Activated CD4-positive, alpha-beta T cell treated with anti-CD3 and anti-CD28 coated beads, Interleukin-2, amount 10 ng/mL, durations not matched to agents 24 days and 14 days (primary cell): ENCODE measurements around the gene ACSL5. TPM values are rescaled to one million over a fixed set of nuclear protein-coding genes. Genes with fewer than 3 reads are reported as not detected.

Experiments used
- DNase-seq: peaks from one replicate; pipeline ENCODE4 v3.0.0; 2022
- H3K27ac Mint-ChIP-seq: one replicate; pipeline ENCODE4 v1.8.0; 2022; ENCODE audit warnings: mild to moderate bottlenecking, mixed read lengths
- H3K27me3 Mint-ChIP-seq: one replicate; pipeline ENCODE4 v1.8.0; 2022; ENCODE audit warnings: mixed read lengths
- H3K36me3 Mint-ChIP-seq: one replicate; pipeline ENCODE4 v1.8.0; 2022; ENCODE audit warnings: low read depth, mild to moderate bottlenecking, mixed read lengths
- H3K4me1 Mint-ChIP-seq: one replicate; pipeline ENCODE4 v1.8.0; 2021; ENCODE audit warnings: mixed read lengths
- H3K4me3 Mint-ChIP-seq: one replicate; pipeline ENCODE4 v1.8.0; 2022; ENCODE audit warnings: mild to moderate bottlenecking, moderate library complexity, mixed read lengths
- H3K9me3 Mint-ChIP-seq: one replicate; pipeline ENCODE4 v1.8.0; 2021; ENCODE audit warnings: mixed read lengths
- intact Hi-C: fragments of 100-400 bp; cut with micrococcal nuclease; formaldehyde crosslinking; loops from one replicate; pipeline ENCODE4 v1.15.1; 2023
- total RNA-seq: library from RNA; stranded (reverse); gene quantifications from 2 replicates; pipeline ENCODE4 v1.2.3, GENCODE V29; 2022

Gene ACSL5
- total RNA-seq, 1 donor from 2014 or later, result 48.6 TPM

- no peak for DNase-seq
- H3K36me3 Mint-ChIP-seq, result no peaks in the 10 kb centered on the region
- H3K27ac Mint-ChIP-seq, result no peak overlapping the region
- H3K4me3 Mint-ChIP-seq, result no peak overlapping the region
- H3K27me3 Mint-ChIP-seq, result peaks cover 3% of the 10 kb centered on the region
- no peaks in the 10 kb centered on the region for H3K9me3 Mint-ChIP-seq
- intact Hi-C loops, result no loop called here
- no peaks in the 10 kb centered on the region for H3K4me1 Mint-ChIP-seq
These were observed 30.7 kb upstream of the ACSL5 start for GRCh38 chr10:112343056-112343806.

- DNase-seq, result no peak
- H3K4me3 Mint-ChIP-seq, result no peak overlapping the region
- H3K27me3 Mint-ChIP-seq, result peaks cover 3% of the 10 kb centered on the region
- no peak overlapping the region for H3K27ac Mint-ChIP-seq
- intact Hi-C loops, result no loop called here
- no peaks in the 10 kb centered on the region for H3K36me3 Mint-ChIP-seq
- H3K9me3 Mint-ChIP-seq, result no peaks in the 10 kb centered on the region
- H3K4me1 Mint-ChIP-seq, result no peaks in the 10 kb centered on the region
These were observed 29.7 kb upstream of the ACSL5 start for GRCh38 chr10:112344261-112344660.

- H3K36me3 Mint-ChIP-seq, result no peaks in the 10 kb centered on the region
- H3K4me3 Mint-ChIP-seq, result no peak overlapping the region
- no peaks in the 10 kb centered on the region for H3K9me3 Mint-ChIP-seq
- no peak overlapping the region for H3K27ac Mint-ChIP-seq
- intact Hi-C loops, result no loop called here
- H3K4me1 Mint-ChIP-seq, result no peaks in the 10 kb centered on the region
- H3K27me3 Mint-ChIP-seq, result peaks cover 3% of the 10 kb centered on the region
- DNase-seq, result no peak
These were observed 28.7 kb upstream of the ACSL5 start for GRCh38 chr10:112345202-112345601.

- intact Hi-C loops, result no loop called here
- no peaks in the 10 kb centered on the region for H3K4me1 Mint-ChIP-seq
- H3K4me3 Mint-ChIP-seq, result no peak overlapping the region
- H3K36me3 Mint-ChIP-seq, result no peaks in the 10 kb centered on the region
- peaks cover 3% of the 10 kb centered on the region for H3K27me3 Mint-ChIP-seq
- H3K9me3 Mint-ChIP-seq, result no peaks in the 10 kb centered on the region
- H3K27ac Mint-ChIP-seq, result no peak overlapping the region
- DNase-seq, result no peak
These were observed 28.2 kb upstream of the ACSL5 start for GRCh38 chr10:112345743-112346142.

GRCh38 chr10:112346774-112347173 lies 27.1 kb upstream of the ACSL5 start:
- intact Hi-C loops, result no loop called here
- H3K27me3 Mint-ChIP-seq, result peaks cover 3% of the 10 kb centered on the region
- no peaks in the 10 kb centered on the region for H3K36me3 Mint-ChIP-seq
- H3K4me1 Mint-ChIP-seq, result no peaks in the 10 kb centered on the region
- H3K27ac Mint-ChIP-seq, result no peak overlapping the region
- no peaks in the 10 kb centered on the region for H3K9me3 Mint-ChIP-seq
- H3K4me3 Mint-ChIP-seq, result no peak overlapping the region
- DNase-seq, result no peak

- Mint-ChIP-seq H3K9me3 (no peaks in the 10 kb centered on the region), H3K4me3 (no peak overlapping the region)
- intact Hi-C loops, result no loop called here
These were observed 25.9 kb upstream of the ACSL5 start for GRCh38 chr10:112347709-112348671.

GRCh38 chr10:112348759-112349158 lies 25.2 kb upstream of the ACSL5 start:
- Mint-ChIP-seq H3K9me3 (no peaks in the 10 kb centered on the region), H3K27me3 (peaks cover 3% of the 10 kb centered on the region), H3K27ac (no peak overlapping the region), H3K4me3 (no peak overlapping the region), H3K36me3 (no peaks in the 10 kb centered on the region), H3K4me1 (no peaks in the 10 kb centered on the region)
- no peak for DNase-seq
- intact Hi-C loops, result no loop called here

More at GRCh38 chr10:112347709-112348671, 25.9 kb upstream of the ACSL5 start:
- no peak for DNase-seq
- H3K4me1 Mint-ChIP-seq, result no peaks in the 10 kb centered on the region
- H3K27me3 Mint-ChIP-seq, result peaks cover 3% of the 10 kb centered on the region
- H3K27ac Mint-ChIP-seq, result no peak overlapping the region
- H3K36me3 Mint-ChIP-seq, result no peaks in the 10 kb centered on the region

GRCh38 chr10:112349521-112350085 lies 24.3 kb upstream of the ACSL5 start:
- Mint-ChIP-seq H3K27me3 (peaks cover 3% of the 10 kb centered on the region), H3K4me1 (no peaks in the 10 kb centered on the region), H3K27ac (no peak overlapping the region), H3K4me3 (no peak overlapping the region), H3K9me3 (no peaks in the 10 kb centered on the region), H3K36me3 (no peaks in the 10 kb centered on the region)
- intact Hi-C loops, result no loop called here
- no peak for DNase-seq

GRCh38 chr10:112351146-112351545 lies 22.8 kb upstream of the ACSL5 start:
- Mint-ChIP-seq H3K27ac (no peak overlapping the region), H3K4me1 (no peaks in the 10 kb centered on the region), H3K27me3 (peaks cover 3% of the 10 kb centered on the region), H3K9me3 (no peaks in the 10 kb centered on the region), H3K36me3 (no peaks in the 10 kb centered on the region), H3K4me3 (no peak overlapping the region)
- no peak for DNase-seq
- intact Hi-C loops, result no loop called here

- no peak overlapping the region for H3K27ac Mint-ChIP-seq
- no peaks in the 10 kb centered on the region for H3K9me3 Mint-ChIP-seq
- no peak for DNase-seq
- no peak overlapping the region for H3K4me3 Mint-ChIP-seq
- peaks cover 3% of the 10 kb centered on the region for H3K27me3 Mint-ChIP-seq
- H3K4me1 Mint-ChIP-seq, result no peaks in the 10 kb centered on the region
- H3K36me3 Mint-ChIP-seq, result no peaks in the 10 kb centered on the region
- intact Hi-C loops, result no loop called here
These were observed 21.9 kb upstream of the ACSL5 start for GRCh38 chr10:112352044-112352443.

- intact Hi-C loops, result no loop called here
- no peaks in the 10 kb centered on the region for H3K4me1 Mint-ChIP-seq
These were observed 20.9 kb upstream of the ACSL5 start for GRCh38 chr10:112353046-112353445.

GRCh38 chr10:112356686-112357085 lies 17.2 kb upstream of the ACSL5 start:
- H3K9me3 Mint-ChIP-seq, result no peaks in the 10 kb centered on the region
- H3K4me3 Mint-ChIP-seq, result no peak overlapping the region
- H3K27ac Mint-ChIP-seq, result no peak overlapping the region
- intact Hi-C loops, result no loop called here
- no peaks in the 10 kb centered on the region for H3K4me1 Mint-ChIP-seq
- peaks cover 5% of the 10 kb centered on the region for H3K27me3 Mint-ChIP-seq
- no peaks in the 10 kb centered on the region for H3K36me3 Mint-ChIP-seq
- no peak for DNase-seq

More at GRCh38 chr10:112353046-112353445, 20.9 kb upstream of the ACSL5 start:
- no peak overlapping the region for H3K4me3 Mint-ChIP-seq
- no peak for DNase-seq
- no peaks in the 10 kb centered on the region for H3K9me3 Mint-ChIP-seq
- peaks cover 2% of the 10 kb centered on the region for H3K27me3 Mint-ChIP-seq
- H3K36me3 Mint-ChIP-seq, result no peaks in the 10 kb centered on the region
- no peak overlapping the region for H3K27ac Mint-ChIP-seq

GRCh38 chr10:112359606-112360307 lies 14.2 kb upstream of the ACSL5 start:
- no peaks in the 10 kb centered on the region for H3K4me1 Mint-ChIP-seq
- peaks cover 8% of the 10 kb centered on the region for H3K27me3 Mint-ChIP-seq
- DNase-seq, result no peak
- no peaks in the 10 kb centered on the region for H3K36me3 Mint-ChIP-seq
- intact Hi-C loops, result no loop called here
- H3K27ac Mint-ChIP-seq, result no peak overlapping the region
- H3K9me3 Mint-ChIP-seq, result no peaks in the 10 kb centered on the region
- no peak overlapping the region for H3K4me3 Mint-ChIP-seq
